Frontal cortex (tissue), 4 donors: ENCODE measurements around the gene TBX5. TPM values are rescaled to one million over a fixed set of nuclear protein-coding genes. Genes with fewer than 3 reads are reported as not detected.
"Not testable (repeated sequence)": the region's sequence is repeated elsewhere in the genome, so short reads cannot be mapped to it uniquely, and the experiment has no call there.

Experiments
- DNase-seq, 2 donors: peaks; one replicate each; pipeline ENCODE4 v3.0.0; 2012; ENCODE audit warnings: low spot score in 2 of 2
- FAIRE-seq: peaks from 2 replicates; lab custom pipeline; 2012; peaks lifted over from hg19 to GRCh38; lab: Jason Lieb, UNC
- total RNA-seq: library from RNA; depleted of rRNA; stranded (reverse); fragments of >200 nt; gene quantifications from one replicate; pipeline ENCODE4 v1.2.3, GENCODE V29; 2014
- donor health status: control.
- donor health status: control.
- donor health status: control.

The TBX5 gene
- total RNA-seq, 1 donor from 2014 or later, result not detected

DNA sequence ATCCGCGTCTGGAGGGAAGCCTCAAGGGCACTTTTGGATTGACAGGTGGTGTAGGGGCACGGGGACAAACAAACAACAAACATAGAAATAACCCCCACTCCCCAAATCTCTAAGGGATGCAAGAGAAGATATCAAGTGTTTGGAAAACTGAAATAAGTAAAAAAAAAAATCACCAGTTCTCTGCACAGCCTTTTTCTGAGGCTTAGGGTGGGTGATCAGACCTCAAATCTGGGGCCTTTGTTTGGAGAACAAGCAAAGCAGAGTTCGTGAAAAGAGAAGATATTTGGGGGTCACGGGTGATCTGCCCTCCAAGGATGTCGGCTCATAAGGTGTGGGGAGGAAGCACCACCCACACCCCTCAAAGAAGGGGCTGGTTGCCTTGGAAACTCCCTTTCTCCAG, 10.7 kb downstream of the TBX5 start:
- DNase-seq (no peak), FAIRE-seq (no peak)

DNA sequence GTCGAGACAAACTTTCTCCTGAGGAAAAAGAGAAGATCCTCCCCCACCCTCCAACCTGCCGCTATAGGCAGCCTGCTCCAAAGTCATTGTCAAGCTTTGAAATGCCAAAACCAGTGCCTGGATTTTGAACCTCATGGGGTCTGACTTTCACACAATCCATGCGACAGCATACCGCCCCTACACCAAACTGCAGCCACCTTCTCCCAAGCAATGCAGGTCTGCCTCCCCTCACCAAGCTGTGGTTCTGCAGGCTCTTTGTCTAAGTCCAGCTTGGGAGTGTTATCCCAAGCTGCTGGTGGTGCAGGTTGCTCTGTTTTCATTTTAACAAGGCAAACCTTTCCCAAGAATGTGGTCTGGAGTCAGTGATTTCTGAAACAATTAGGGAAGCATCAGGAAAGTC, 12.4 kb downstream of the TBX5 start:
- FAIRE-seq (no peak), DNase-seq (no peak)

DNA sequence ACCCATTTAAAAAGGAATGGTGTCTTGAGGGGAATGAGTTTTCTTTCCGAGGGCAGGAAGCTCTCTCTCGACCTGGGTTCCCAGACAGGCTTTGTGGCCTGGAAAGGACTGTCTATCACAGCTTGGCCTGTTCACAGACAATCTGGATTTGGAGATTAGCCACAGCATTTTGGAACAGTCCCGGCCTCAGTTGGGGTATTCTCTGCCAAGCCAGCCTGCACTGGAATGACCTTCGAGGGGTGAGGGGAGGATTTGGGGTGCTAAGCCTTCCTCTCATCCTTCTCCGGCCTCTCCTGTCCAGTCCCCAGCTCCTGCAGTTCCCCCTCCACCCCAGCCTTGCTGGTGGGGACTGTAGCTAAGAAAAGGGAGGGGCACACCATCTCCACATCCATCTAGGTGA, 13.0 kb downstream of the TBX5 start:
- FAIRE-seq (no peak), DNase-seq (no peak)

DNA sequence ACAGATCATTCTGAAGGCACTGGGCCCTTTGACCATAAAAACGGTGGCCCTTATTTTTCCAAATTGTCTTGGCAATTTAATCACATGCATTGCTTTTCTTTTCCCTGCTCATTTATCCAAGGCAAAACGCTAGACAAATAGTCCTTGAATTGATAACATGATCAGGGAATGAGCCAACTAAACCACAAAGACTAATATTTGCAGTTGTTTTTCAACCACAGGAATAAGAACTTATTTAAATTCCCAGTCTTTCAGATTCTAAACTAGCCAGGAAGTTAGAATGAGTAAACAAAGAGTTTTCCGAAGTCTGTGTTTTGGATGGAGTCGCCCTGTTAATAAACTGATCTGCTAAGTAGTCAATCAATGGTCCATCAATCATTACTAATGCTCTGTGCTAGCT, 14.9 kb downstream of the TBX5 start:
- FAIRE-seq (no peak), DNase-seq (no peak)

DNA sequence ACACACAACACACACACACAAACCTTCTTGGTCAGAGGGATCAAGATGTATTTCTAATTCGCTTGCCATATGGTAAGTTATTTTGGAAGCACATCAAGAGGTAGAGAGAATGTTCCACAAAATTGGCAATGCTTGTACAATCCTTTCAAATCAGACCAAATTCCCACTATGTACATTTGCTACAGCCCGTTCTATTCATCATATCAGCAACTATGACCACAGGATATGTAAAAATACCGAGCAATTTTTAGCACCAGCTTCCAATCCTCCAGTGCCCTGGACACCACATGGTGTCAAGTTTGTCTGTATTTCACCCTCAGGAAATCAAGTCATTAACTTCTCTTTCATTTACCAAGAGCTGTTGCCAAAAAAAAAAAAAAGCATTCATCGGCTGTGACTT, 21.2 kb downstream of the TBX5 start:
- DNase-seq (no peak), FAIRE-seq (no peak)

DNA sequence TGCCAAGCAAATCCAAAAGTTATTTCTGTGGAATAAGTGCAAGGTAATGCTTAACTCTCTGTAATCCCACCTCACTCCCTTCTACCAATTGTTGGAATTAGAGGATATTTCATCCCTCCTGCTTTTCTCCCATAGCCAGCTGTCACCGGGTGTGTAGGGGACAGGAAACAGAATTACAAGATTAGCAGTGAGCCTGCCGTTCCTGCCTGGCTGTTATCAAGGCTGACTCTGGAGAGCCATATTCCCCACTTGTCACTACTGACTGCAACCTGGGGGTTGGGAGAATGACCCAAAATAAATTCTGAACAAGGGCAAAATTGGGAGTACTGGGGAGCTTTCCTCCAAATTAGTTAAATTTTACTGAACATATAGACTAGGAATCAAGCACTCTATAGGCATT, 24.8 kb downstream of the TBX5 start:
- no peak for FAIRE-seq
- no peak for DNase-seq

DNA sequence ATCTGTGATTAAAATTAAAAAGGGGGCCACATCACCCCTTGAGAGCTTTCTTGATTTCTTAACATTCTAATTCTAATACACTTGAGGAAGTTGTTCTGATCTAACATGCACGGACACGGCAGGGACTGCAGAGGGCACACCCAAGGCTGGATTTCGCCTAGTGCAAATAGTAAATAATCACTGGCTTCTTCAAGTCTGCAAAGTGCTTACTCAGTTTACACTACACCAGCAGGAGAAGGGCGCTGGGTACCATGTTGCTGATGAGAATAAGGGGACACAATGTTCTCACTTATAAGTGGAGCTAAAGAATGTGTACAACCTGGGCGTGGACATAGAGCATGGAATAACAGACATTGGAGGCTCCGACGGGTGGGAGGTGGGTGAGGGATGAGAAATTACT, 34.2 kb downstream of the TBX5 start:
- DNase-seq, result no peak
- no peak for FAIRE-seq

DNA sequence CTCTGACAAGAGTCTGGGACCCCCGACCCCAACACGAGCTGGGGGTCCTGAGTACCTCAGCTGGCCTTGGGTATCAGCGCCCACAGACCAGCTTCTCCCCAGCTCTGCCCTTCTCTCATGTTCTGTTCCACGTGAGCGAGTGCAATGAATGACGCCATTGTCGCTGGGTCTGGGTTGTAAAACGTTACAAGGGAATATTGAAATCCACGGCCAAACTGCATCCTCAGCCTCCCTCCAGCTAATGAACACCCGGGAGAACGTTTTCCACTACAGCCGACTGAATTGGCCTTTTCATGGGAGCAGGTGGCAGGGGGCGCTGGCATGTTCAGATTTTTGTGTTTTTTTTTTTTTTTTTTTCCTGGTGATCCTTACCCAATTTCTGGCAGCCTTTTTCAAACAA, 34.7 kb downstream of the TBX5 start:
- FAIRE-seq, result no peak
- DNase-seq, result peak; percentile 19 to 22

DNA sequence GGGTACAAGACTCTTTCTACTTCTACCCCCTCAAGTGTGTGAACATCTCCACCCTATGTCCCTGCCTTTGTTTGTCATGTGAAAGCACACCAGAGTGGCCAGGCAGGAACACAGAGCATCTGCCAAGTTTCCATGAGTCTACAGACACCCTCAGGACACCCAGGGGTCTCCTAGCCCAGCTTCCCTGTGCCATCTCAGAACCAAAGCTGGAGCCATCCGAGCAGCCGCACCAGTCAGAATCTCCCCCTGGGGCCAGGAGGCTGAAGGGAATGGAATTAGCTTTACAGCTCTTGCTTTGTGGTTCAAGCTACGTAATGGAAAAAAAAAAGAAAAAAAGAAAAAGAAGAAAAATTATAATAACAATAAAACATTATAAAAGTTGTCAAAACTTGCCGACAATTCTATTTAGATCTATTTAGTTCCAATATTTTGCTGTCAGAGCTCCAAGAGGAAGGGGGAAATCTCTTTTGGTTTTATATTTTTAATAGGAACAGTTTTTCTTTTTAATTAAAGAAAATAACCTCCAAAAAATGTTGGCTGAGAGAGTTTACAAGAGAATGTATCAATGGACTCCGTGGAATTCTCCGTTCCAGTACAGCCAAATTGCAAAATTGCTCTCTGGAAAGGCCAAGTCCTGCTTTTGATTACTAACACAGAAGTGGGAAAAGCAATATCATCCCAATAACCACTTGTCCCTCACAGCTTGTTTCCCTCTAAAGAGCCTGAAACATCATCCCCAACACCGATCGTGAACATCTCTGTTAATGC, 37.1 kb downstream of the TBX5 start:
- DNase-seq, result no peak
- FAIRE-seq, result no peak

DNA sequence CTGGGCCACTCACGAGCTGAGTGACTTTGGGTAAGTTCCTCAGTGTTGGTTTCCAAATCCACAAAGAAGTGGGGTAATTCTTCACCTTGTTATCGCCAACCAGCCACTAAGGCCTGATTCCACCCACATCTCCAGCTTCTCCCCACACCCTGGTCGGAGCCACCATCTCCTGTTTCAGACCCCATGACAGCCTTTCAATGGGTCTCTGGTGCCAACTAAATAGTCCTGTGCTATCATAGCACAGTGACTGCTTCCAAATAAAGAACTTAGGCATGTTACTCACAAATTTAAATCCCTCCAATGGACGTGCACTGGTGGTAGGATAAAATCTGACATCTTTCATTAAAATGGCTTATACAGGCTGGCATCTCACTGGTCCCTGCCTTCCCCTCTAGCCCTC, 44.0 kb downstream of the TBX5 start:
- DNase-seq, result no peak
- FAIRE-seq, result no peak

DNA sequence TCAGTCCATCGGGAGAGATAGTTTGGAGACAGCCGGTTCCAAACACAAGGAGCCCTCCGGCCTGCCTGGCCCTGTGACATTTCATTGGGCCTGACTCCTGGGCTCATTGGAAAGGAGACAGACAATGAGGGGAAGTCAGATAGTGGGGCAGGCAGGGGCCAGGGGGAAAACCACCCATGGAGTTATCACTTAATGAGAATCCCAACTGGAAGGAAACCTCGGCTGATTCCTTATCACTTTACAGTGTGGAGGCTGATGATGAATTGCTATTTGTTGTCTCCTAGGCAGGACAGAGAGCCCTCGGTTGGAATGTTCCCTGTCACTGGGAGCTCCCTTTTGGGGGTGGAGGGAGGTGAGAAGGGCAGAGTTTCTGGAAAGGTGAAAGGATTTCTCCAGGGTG, 44.4 kb downstream of the TBX5 start:
- FAIRE-seq (no peak), DNase-seq (no peak)

DNA sequence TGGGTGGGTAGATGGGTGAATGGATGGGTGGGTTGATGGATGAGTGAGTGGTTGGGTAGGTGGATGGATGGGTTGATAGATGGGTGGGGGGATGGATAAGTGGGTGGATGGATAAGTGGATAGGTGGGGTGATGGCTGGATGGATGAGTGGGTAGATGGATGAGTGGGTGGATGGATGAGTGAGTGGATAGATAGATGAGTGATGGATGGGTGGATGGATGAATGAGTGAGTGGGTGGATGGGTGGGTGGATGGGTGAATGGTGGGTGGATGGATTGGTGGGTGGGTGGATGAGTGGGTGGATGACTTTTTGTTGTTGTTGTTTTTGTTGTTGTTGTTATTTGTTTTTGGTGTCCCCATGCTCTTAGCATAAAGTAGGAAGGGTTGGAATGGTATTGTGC, 45.5 kb downstream of the TBX5 start:
- DNase-seq, result no peak
- no peak for FAIRE-seq

DNA sequence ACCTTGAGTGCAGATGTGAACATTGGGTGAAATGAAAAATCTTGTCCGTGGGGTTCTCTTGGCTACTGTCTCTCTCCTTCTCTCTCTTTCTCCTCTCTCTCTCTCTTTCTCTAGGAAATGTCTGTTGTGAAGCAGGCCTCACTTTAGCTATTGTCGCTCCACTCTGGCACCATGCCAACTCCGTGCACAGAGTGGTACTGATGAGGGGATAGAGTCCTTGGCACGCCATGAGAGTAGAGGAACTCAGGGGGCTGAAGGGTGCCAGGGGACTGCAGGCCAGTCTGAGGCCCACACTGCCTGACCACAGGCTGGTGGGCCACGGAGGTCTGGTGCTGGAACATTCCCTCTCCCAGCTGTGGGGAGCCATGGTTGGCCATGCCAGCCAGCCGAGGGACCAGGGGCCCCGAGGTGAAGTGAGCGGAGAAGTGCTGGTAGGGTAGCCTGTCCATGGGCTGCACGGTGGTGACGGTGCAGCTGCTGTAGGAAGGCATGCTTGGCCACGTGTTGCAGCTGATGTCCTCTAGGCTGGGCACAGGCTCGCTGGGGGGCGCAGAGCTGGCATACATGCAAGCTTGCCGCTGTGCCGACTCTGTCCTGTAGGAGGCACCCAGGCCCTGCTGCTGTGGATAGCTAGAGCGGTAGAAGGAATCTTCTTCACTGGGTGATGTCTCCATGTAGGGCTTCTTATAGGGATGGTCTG, 50.4 kb downstream of the TBX5 start:
- no peak for FAIRE-seq
- DNase-seq, result no peak

DNA sequence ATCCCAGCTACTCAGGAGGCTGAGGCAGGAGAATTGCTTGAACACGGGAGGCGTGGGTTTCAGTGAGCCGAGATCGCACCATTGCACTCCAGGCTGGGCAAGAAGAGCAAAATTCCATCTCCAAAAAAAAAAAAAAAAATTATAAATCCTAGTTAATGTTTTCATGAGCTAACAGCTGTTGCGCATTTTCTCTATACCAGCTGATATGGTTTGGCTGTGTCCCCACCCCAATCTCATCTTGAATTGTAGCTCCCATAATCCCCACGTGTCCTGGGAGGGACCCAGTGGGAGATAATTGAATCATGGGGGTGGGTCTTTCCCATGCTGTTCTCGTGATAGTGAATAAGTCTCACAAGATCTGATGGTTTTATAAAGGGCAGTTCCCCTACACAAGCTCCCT, 56.7 kb downstream of the TBX5 start:
- FAIRE-seq, DNase-seq: not testable (repeated sequence)

DNA sequence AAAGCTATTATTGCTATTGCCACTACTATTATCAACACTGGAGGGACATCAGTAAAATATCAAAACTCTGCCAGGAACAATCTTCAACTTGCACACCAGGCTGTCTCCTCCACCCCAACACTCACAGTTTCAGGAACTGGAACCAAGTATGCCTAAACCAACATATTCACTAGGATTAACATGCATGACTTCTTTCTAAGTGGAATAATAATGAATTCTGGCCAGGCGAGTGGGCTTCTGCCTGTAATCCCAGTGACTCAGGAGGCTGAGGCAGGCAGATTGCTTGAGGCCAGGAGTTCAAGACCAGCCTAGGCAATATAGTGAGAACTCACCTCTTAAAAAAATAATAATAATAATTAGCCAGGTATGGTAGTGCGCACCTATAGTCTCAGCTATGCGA, 58.1 kb downstream of the TBX5 start:
- DNase-seq (no peak), FAIRE-seq (no peak)

DNA sequence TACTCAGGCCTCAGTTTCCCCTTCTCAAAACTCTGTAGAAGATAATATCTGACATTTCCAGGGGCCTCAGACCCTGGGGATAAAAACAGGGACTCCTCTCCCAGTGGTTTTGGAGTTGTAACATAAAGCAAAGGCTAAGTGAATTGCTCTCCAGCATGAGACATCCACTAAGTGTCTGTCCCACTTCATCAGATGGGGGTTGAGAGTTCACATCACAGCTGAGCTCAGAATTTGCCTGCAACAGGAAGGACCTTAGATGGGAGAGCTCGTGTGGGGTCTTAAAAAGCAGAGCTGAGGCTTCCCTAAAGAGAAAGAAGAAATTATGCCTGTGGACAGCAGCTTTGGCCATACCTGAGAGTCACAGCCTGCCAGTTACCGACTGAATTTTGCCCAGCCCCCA, 61.1 kb downstream of the TBX5 start:
- DNase-seq, result no peak
- no peak for FAIRE-seq

DNA sequence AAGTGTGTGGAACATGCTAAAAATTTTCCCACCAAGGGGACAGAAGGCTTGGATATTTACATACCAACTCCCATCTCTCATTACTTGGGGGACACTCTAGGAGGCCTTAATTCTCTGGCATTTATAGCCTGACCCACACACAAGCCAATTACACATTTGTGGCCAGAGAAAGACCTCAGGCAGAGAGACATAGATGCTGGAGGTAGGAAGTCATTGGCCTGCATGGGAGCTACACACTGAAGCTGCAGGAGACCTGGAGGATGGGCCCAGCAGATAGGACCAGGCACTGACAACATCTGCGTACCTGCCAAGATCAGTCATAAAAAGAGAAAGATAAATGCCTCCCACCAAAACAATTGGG, 61.7 kb downstream of the TBX5 start:
- FAIRE-seq (no peak), DNase-seq (no peak)

DNA sequence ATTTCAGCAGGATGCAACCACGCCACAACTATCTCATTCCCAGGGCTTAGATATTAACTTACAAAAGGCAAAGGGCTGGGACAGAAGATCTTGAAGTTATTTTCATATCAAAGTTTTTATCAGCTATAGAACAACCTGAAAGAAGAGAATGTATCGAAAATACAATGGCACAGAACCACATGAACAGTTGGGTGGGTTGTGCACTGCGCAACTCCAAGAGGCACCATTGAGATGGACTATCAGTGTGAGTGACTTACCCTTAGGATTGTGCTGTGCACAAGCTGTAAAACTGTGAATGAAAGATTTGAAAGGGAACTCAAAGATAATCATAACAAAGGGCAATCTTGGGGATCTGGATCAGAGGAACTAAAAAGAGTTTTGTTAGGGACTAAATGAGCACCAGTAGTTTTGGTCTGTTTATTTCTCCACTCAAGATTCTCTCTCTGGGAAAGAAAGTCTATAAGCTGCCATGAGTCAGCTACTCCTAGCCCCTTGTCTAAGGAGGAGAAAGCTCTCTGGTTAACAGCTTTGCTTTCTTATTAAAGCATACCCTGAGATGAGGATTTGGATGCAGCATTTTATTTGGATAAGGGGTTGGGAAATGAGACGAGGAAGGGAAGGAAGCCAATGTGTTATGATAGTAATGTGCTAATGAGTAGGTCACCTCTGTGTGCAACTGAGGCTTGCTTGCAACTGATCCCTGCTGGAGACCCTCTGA, 62.2 kb downstream of the TBX5 start:
- no peak for DNase-seq

DNA sequence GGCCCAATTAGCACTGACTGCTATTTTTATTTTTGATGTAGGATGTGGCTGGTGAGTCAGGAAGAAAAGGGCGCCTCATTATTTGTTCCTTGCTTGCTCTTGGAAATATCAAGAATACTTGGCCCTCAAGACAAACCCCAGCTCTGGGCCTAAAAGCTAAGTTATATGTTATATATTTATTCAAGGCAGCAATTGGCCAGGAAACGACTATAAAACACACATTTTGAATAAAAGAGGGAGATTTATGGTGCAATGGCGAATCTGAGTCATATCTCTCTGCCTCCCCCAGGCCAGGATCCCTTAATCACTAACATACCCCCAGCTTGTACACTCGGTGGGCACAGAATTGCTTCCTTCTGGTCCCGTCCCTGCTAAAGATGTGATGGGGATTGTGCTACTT, 63.3 kb downstream of the TBX5 start:
- DNase-seq (no peak), FAIRE-seq (no peak)

More for the DNA sequence above, 62.2 kb downstream of the TBX5 start:
- FAIRE-seq, result no peak

DNA sequence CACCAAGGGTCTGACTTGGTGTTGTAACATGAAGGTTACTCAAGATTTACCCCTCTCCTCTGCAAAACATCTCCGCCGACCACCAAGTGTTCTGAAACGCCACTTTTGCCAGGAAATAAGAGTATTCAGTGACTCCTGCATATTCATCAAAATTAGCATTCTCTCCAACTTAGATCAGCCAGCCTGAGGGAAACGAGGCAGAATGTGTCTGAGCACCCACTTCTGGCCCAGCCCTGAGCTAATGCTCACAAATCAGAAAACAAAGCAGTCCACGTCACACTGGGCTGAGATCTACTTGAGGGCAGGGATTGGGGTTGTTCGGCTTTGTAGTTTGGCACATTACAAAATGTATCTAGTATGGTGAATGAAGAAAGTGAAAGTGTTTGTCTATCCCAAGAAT, 64.3 kb downstream of the TBX5 start:
- DNase-seq, result no peak
- FAIRE-seq, result no peak

DNA sequence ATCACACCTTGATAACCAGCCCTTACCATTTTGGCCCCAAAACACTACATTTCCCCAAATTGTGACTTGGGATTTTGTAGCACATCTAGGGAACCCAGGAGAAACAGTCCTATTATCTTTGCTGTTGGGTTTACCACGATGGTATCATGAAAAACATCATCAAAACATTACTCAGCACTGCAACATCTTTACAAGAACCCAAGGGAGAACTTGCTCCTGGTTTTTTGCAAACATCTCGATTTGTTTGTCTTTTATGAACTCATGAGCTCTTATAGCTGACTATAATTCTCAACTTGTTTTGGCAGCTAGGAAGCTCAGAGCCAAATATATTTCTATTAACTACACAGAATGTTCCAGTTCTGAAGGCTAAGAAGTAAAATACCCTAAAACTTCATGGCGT, 65.7 kb downstream of the TBX5 start:
- FAIRE-seq, result no peak
- no peak for DNase-seq
